ENCODE results near the gene ANOS1. TPM values are rescaled to one million over a fixed set of nuclear protein-coding genes. Genes with fewer than 3 reads are reported as not detected.

The ANOS1 gene
- total and polyA plus RNA-seq, 2 of the 8 experiments (the other 6 are each of a cell fraction or from before 2014, with no cell fraction given) = 34.4 to 59.0 TPM

GRCh38 chrX:8576821-8577220 is 155.1 kb downstream of the ANOS1 start:
- Histone ChIP-seq H3K27me3 (replicated peaks in 1 of 4; ENCODE audit: control insufficient read depth in 3 of 4, extremely low read depth in 1 of 4, insufficient read depth in 3 of 4, low read length in 3 of 4) (no peaks in the 10 kb centered on the region), H2BK20ac (ENCODE audit: low read length) (no peak overlapping the region), H2BK5ac (ENCODE audit: low read depth, low read length) (no peak overlapping the region), H3K36me3 (ENCODE audit: control insufficient read depth in 2 of 4, insufficient read depth in 4 of 4, low read length in 3 of 4) (peaks cover 0 to 5% (median 0%) of the 10 kb centered on the region in 4 experiments; a peak in 2 of 8 replicates), H4K5ac (ENCODE audit: insufficient read length, low read depth, low read length) (no peak overlapping the region), H2BK120ac (replicated peaks; ENCODE audit: low read depth, low read length) (no peak overlapping the region), H2BK15ac (ENCODE audit: low read length) (no peak overlapping the region), H3K4me2 (ENCODE audit: insufficient read depth in 1 of 2, low read depth in 2 of 2, low read length in 2 of 2) (no peak overlapping the region), H3K4me3 (ENCODE audit: extremely low read depth in 1 of 4, insufficient read depth in 2 of 4, low read depth in 3 of 4, low read length in 4 of 4) (no peak overlapping the region), H3K4ac (replicated peaks; ENCODE audit: insufficient read length, low read depth, low read length) (no peak overlapping the region), H2BK12ac (ENCODE audit: low read depth, low read length) (no peak overlapping the region), H3K18ac (ENCODE audit: extremely low read depth, low read length) (no peak overlapping the region), H3K4me1 (replicated peaks in 1 of 4; ENCODE audit: control insufficient read depth in 3 of 4, insufficient read depth in 4 of 4, low read length in 3 of 4) (no peaks in the 10 kb centered on the region), H4K91ac (replicated peaks; ENCODE audit: insufficient read length, low read length) (no peak overlapping the region), H3K56ac (replicated peaks; ENCODE audit: insufficient read length, low read depth, low read length) (no peak overlapping the region), H3K23me2 (ENCODE audit: low read depth, low read length) (no peaks in the 10 kb centered on the region), H3K79me2 (ENCODE audit: control insufficient read depth in 1 of 2, insufficient read depth in 2 of 2, low read length in 2 of 2) (no peaks in the 10 kb centered on the region), H3K23ac (ENCODE audit: insufficient read length) (no peak overlapping the region), H3K9me3 (ENCODE audit: insufficient read depth in 2 of 2, low read depth in 1 of 2, low read length in 1 of 2) (no peaks in the 10 kb centered on the region), H3K14ac (ENCODE audit: insufficient read length) (no peak overlapping the region), H3K79me1 (ENCODE audit: low read depth, low read length) (no peaks in the 10 kb centered on the region), H2AFZ (ENCODE audit: low read length) (no peak overlapping the region), H3K27ac (ENCODE audit: low read depth, low read length) (no peak overlapping the region), H3K9ac (replicated peaks in 1 of 4; ENCODE audit: extremely low read depth in 1 of 4, low read depth in 3 of 4, low read length in 3 of 4) (no peak overlapping the region), H4K20me1 (replicated peaks in 1 of 2; ENCODE audit: control insufficient read depth in 1 of 2, insufficient read depth in 2 of 2, low read length in 2 of 2) (no peaks in the 10 kb centered on the region), H4K8ac (ENCODE audit: extremely low read depth, insufficient read depth, low read length) (no peak overlapping the region), H2AK5ac (ENCODE audit: low read depth, low read length) (no peak overlapping the region)
- WGBS, 2 experiments (ENCODE audit: extremely low coverage in 1 of 2, insufficient coverage in 1 of 2, insufficient read length in 1 of 2, insufficient replicate concordance in 2 of 2, low coverage in 1 of 2, low lambda C conversion rate in 2 of 2, missing lambda C conversion rate in 1 of 2) = 94% methylated on average over 3 of the region's 3 CpGs; no CpG with 5 or more reads in 1 of the 2 experiments
- TF ChIP-seq CREB1 (IDR thresholded peaks at IDR 0.05) (no peak), SP1 (IDR thresholded peaks at IDR 0.05; ENCODE audit: low read depth, low read length) (no peak), KDM1A (IDR thresholded peaks at IDR 0.05; ENCODE audit: borderline replicate concordance, low read length) (no peak), CBX5 (IDR thresholded peaks at IDR 0.05; ENCODE audit: low read depth, low read length) (no peak), SAP30 (IDR thresholded peaks at IDR 0.05; ENCODE audit: insufficient read depth, insufficient replicate concordance, low read length) (no peak), RNF2 (IDR thresholded peaks at IDR 0.05; ENCODE audit: borderline replicate concordance, low read depth, low read length, missing control alignments, poor library complexity, severe bottlenecking) (no peak), KDM4A (IDR thresholded peaks at IDR 0.05; ENCODE audit: low read depth, low read length, severe bottlenecking) (no peak), SIX5 (IDR thresholded peaks at IDR 0.05; ENCODE audit: low read depth, low read length) (no peak), RBBP5 (IDR thresholded peaks at IDR 0.05; ENCODE audit: borderline replicate concordance, low read depth, low read length) (no peak), RFX5 (IDR thresholded peaks at IDR 0.05; ENCODE audit: borderline replicate concordance, low read depth, low read length) (no peak), FOSL1 (IDR thresholded peaks at IDR 0.05; ENCODE audit: insufficient read depth, low read depth, low read length) (no peak), HDAC2 (IDR thresholded peaks at IDR 0.05; ENCODE audit: borderline replicate concordance in 1 of 2, low read depth in 2 of 2, low read length in 2 of 2) (no peak)
- TF ChIP-seq, protein P1, sequence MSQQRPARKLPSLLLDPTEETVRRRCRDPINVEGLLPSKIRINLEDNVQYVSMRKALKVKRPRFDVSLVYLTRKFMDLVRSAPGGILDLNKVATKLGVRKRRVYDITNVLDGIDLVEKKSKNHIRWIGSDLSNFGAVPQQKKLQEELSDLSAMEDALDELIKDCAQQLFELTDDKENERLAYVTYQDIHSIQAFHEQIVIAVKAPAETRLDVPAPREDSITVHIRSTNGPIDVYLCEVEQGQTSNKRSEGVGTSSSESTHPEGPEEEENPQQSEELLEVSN (IDR thresholded peaks at IDR 0.05) = no peak
- no peak for DNase-seq (ENCODE audit: low read depth in 1 of 2, low spot score in 2 of 2)
- POLR2A ChIA-PET (ENCODE audit: partially characterized antibody) = no interaction called here
- CTCF ChIA-PET (ENCODE audit: partially characterized antibody) = interaction anchor here (0.7 kb wide), 1 partner anchor 145 kb away, joined by 3 read pairs; no protein-coding TSS in a partner anchor
- no peak for FAIRE-seq
